Activated CD4-positive, alpha-beta T cell treated with anti-CD3 and anti-CD28 coated beads for 24 hours (primary cell): Measurements from ENCODE around the gene TCERG1L.
"Not testable (repeated sequence)": the region's sequence is repeated elsewhere in the genome, so short reads cannot be mapped to it uniquely, and the experiment has no call there.

ENCODE experiments used
- DNase-seq, 2 donors: peaks; one replicate each; pipeline ENCODE4 v3.0.0-alpha.2; 2020; ENCODE audit warnings: low read depth in 2 of 2

The TCERG1L gene

DNA sequence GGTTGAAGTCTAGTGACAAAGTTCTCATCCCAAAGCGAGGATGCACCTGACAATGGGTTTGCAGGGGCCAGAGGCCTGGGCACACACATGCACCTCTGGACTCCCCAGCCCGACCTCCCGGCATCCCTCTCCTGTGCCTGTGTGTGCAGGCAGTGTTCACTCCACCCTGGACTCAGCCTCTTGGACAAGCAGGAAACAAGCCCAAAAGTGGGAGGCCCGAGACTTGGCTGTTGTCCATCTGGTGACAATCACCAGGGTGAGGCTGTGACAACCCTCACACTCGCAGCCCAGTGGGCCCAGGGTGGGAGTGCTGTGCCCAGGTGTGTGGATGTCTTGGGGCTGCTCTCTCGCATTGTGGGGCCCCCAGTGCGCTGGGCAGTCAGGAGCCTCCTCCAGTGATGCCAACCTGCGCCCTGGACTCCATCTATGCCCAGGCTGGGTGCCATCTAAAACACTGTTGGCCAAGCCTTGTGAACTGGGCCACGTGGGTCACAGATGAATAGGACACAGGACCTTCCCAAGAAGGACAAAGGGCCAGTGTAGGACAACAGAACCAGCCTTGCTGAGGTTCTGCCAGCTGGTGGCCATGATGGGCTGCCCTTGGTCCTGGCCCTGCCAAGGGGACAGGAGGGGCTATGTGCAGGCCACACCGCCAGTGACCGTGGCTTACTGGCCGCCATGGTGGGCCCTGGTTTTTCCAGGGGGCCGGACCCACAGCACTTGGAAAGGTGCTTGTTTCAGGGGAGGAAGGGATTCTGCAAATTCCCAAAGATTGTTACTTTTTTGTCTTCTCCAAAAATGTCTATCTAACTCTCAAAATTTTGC lies 144.3 kb downstream of the TCERG1L start:
- DNase-seq, result no peak

DNA sequence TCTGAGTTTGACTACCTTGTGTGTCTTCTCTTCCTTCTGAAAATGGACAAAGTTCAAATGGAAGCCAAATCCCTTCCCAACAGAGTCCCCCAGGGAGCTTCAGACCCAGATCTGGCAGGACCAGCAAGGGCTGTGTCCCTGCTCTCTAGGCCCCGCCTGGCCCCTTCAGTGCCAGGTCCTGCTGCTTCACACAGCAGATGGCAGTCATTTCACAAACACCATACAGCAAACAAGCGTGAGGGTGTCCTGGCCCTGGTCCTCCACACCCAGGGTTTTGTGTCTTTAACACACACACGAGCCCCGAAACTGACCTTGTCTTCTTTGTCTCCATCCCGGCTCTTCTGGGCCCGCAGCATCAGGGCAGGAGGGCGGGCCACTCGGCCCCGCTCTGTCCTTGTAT lies 145.0 kb downstream of the TCERG1L start:
- no peak for DNase-seq

DNA sequence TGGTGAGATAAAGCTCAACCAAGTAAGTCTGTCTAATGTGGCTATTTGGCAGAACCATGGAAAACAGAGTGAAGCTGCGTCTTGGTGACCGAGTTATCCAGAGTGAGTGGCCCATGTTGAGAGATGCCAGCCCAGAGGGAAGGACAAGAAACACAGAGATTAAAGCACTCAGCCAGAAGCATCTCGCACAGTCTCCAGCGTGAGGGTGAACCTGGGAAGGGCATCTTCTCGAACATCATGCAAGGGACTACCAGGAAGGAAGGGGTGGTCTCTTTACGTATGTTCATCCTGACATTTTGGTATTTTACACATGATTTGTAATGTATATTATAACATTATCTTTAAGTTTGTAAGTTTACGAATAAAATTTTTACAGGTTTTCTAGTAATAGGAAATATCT lies 146.4 kb downstream of the TCERG1L start:
- DNase-seq, result no peak

DNA sequence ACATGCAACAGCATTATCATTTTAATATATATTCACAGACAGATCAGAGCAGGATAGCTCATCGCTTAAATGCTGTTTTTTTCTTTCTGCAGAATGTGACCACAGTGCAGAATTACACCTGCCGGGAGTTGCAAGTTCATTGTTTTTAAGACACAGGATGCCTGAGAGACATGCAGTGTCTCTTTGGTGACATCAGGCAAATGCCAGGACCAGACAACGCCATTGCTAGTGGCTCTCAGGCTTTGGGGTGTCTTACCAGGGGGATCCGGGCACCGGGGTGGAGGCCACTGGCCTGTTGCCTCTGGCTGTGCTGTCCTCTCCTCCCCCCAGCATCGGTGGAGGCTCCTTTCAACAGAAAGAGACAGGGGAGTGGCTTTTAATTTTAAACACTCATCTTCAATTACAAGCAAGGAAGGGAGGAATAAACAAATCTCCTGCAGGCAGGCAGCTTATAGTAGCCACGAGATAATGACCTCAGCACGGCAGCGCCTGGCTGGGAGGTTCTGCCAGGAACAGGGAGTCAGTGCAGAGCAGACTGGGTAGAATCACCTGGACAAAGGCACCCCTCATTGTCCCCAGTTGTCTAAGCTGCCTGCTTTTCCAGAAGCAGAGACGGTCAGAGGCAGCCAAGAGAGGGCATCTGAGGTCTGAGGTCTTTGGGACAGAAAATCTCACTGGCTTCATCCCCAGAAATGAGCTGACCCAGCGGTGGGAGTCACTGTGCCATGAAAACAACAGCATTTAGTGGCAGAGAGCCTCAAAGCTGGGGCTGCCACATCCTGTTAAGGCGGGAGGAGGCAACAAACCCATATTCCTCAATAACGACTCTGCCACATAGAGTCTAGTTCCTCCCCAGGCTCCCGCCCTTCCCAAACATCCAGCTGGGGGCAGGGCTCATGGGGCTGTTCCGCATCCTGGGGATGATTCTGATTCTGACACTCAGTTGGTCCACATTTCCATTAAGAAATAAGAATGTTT lies 148.4 kb downstream of the TCERG1L start:
- DNase-seq, result no peak

DNA sequence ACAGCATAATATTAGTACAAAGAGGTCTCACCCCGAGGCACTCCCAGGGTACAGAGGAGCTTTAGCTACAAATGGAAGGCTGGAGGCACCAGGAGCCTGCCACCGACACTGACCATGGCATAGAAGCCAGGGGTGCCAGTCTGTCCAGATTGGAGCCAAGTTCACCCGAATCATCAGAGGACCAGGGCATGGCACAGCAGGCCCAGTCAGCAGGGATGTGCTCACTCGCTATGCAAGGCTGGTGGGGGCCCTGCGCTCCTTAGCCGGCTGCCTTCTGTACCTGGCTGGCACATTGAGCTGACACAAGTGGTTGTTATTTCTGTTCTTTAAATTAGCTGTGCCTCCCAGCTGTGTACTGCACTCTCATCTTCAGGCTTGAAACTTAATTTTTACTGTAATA lies 149.3 kb downstream of the TCERG1L start:
- DNase-seq, result no peak

DNA sequence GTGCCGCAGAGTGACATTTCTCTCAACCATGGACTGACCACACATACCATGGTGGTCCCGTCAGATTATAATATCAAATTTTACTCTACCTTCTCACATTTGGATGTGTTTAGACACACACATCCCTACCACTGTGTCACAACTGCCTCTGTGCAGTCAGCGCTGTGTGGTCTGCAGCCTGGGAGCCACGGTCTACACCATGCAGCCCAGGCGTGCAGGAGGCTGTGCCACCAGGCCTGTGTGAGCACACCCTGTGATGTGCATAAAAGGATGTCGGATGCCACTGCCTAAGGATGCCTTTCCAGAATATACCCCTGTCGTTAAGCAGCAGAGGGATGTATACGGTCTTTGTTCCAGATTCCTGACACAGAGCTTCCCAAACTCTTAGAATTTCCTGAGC lies 150.4 kb downstream of the TCERG1L start:
- DNase-seq, result no peak

DNA sequence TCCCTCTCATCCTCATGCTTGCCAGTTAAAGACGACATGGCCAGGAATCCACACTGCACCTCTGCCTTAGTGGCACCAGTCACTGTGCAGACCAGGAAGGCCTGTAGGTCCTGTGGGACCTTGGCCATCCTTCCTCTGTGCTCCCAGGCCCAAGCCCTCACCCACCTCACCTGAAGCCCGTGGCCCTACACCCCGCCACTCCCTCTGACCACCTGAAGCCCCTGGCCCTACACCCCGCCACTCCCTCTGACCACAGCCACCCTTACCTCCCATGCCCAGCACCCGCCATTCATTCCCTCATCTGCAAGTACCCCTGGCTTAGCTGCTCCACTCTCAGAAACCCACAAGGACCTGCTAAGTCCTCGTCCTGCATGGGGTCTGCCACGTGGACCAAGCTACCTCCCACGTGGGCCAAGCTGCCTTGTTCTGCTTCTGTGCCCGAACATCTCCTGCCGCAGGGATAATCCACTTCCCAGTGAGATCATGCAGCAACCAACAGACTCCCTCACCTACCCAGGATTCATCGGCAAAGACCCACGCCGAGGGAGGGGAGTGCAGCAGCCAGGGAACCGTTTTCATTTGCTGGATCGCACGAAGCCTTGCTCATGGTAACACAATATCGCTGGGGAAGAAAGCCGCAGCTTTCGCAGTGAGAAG lies 151.2 kb downstream of the TCERG1L start:
- DNase-seq, result no peak

DNA sequence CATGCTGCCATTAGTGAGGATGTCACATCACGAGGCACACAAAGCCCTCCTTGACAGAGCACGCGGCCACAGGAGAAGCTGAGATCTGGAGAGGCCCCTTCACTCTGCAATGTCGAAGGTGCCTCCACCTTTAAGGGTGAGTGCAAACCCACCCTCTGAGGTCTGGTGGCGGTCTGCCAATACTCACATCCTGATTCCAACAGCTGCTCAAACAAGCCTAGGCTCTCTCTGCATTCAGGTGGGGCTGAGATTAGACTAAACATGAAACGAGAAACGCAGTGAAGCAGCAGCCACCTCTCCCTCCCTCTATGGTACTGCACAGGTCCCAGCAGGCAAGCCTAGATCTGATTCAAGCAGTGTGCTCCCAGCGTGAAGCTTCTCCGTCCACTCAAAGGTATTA lies 151.8 kb downstream of the TCERG1L start:
- no peak for DNase-seq

DNA sequence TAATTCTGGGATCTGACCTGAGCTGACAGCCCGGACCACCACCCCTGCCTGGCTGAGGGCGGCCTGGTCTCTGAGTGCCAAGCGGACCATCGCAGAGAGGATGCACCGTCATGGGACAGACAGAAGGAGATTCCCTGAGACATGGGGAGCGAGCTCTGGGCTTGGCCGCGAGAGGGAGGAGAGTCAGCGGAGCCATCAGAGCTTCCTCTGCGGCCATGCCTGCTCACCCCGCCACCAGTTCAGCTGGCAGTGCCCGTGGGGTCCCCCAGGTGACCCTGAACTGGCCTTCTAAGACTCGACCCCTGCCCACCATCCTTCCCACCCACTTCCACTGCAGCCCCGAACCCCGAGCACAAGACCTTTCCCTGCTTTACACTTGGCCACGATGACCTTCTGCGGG lies 152.8 kb downstream of the TCERG1L start:
- DNase-seq, result no peak

DNA sequence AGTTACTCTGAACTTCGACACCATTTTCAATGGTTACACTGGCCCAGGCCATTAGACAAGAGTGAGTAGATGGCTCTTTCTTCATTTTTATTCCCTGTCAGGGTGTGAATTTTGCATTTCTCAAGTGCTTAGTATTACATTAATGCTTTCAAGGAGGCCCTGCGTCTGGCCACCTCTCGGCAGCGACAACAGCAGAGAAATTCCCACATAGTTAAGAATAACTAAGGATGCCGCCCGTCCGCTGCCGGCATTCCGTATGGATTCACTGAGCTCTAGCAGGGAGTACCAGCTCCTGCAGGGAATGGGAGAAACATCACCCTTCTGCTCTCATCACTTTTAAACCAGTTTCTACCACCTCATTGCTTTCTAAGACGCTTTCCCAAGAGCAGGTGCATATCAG lies 153.6 kb downstream of the TCERG1L start:
- no peak for DNase-seq

DNA sequence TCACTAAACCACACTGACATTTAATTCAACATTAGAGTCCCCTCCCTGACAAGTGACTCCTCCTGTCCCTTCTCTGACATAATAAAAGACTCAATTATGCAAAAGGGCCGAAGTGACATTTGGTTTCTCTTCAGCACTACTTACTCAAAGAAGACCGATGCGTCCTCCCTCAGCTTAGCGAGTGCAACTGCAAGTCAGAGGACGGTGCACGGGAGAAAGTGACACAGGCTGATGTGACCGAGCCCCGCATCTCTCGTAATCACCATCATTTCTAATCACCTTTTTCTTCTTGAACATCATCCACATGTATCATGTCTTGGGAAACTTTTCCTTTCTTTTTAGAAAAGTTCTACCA lies 155.7 kb downstream of the TCERG1L start:
- no peak for DNase-seq

DNA sequence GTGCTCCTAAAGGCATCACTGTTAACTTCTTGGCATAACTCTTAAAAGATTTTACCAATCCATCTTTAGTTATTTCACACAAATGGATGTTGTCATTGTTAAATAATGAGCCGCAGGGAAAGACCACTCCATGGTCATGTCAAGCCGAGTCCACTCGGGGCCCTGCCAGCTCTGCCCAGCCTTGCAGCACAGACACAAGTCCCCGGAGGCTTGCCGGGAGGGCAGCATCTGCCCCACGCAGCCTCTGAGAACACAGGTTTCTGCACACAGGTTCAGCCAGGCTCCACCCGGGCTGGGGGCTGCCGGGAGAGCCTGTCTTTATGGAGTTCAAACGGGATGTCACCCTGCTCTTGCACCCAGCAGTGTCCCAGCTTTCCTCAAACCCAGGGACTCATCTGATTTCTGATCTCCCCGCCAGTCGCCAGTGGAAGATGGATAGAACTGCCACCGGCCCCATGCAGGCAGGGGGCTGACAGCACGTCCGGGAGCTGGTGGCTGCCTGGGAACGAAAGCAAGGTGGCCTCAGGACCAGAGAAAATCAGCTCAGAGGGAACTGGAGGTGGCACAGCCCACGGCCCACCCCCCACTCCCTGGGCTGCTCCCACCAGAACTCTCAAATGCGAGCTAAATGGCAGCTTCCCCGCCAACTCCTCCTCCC lies 156.2 kb downstream of the TCERG1L start:
- no peak for DNase-seq

DNA sequence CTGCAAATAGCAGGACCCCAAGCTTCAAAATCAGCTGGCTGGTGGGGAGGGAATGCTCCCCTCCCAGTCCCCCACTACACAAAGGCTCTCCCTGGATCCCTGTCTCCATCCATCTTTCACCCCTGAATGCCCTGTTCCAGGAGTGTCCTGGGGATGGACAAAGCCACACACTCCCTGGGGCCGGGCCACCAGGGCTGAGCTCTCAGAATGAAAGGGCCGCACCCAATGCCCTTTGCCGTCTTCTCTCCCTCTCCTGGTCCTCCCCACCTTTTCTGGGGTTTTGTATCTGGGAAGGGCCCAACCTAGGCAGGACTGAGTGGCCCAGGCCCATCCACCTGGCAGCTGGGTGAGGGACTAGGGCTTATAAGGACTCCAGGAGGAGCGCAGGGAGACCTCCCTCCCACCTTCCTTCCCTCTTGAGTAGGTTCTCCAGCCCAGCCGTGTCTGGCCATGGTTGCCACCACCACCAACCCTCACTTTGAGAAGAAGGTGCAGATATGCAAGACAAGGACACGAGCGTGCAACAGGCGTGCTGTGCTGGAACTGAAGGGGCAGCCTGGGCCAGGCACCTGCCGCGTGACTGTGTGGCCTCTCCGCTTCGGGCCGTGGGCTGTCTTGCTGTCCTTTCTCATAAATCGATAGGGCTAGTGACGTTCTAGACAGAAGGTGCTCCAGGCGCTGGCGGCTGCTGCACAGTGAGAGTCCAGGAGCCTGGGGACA lies 157.1 kb downstream of the TCERG1L start:
- no peak for DNase-seq

DNA sequence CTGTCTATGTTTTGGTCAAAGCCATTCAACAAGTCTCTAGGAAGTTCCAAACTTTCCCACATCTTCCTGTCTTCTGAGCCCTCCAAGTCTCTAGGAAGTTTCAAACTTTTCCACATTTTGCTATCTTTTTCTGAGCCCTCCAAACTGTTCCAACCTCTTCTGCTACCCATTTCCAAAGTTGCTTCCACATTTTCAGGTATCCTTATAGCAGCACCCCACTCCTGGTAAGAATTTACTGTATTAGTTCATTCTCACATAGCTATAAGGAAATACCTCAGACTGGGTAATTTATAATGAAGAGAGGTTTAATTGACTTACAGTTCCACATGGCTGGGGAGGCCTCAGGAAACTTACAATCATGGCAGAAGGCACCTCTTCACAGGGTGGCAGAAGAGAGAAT lies 159.1 kb downstream of the TCERG1L start:
- DNase-seq, result not testable (repeated sequence)

DNA sequence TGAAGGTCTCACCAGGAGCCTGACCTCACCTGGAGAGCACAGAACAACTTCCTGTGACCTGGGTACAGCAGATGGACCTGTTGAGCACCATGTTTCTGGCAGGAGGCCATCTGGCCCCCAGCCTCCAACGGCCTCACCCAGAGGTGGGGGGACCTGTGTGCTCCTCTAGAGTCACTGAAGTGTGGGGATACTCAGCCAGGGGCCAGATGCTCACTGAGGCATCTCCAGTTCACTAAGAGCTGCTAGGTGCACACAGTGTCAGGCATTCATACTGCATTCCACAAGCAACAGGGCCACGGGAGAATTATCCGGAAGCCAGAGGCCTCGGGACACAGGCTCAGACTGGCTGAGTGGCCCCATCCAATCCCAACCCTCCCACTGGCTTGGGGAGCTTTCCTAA lies 161.4 kb downstream of the TCERG1L start:
- DNase-seq, result no peak

DNA sequence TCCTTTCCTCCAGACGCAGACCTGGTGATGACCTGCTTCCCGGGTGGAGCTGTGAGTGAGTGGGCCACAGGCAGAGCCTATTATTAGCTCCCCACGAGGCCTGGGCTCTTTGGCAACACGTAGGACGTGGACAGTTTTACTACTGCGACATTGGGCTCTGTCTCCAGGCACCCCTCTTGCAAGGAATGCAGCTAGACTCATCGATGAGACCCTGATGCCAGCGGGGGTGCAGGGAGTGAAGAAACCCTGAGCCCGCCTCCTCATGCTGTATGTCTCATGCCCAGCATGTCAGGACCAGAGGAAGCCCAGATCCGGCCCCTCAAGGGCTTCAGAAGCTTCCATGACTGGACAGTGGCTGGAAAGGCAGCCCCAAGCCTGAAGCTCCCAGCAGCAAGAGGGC lies 161.9 kb downstream of the TCERG1L start:
- no peak for DNase-seq

DNA sequence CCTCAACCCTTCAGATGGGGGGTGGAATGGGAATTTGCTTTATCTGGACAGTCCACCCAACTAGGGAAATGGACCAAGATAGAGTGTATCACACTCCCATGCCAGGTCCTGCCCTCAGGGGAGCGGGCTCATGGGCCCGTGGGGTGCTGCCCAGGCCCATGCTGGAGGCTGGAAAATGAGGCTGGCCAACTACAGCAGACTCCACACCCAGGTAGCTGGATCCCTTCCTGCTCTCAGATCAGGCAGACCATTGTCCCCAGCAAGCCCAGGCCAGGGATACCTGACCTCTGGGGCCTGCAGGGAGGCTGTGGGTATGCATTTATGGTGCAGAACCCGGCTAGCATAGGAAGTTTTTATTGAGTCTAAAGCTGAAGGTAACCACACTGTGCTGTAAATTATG lies 162.4 kb downstream of the TCERG1L start:
- no peak for DNase-seq

DNA sequence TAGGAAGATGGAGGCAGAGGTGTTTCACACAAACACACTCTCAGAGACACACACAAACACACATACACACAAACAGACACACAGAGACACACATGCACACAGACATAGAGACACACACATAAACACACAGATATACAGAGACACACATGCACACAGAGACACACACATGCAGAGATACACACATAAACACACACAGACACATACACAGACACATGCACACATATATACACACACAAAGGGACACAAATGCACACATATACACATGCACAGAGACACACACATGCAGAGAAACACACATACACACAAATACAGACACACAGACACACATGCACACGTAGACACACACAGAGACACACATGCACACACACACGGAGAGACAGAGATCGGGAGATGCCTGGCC lies 163.3 kb downstream of the TCERG1L start:
- no peak for DNase-seq

DNA sequence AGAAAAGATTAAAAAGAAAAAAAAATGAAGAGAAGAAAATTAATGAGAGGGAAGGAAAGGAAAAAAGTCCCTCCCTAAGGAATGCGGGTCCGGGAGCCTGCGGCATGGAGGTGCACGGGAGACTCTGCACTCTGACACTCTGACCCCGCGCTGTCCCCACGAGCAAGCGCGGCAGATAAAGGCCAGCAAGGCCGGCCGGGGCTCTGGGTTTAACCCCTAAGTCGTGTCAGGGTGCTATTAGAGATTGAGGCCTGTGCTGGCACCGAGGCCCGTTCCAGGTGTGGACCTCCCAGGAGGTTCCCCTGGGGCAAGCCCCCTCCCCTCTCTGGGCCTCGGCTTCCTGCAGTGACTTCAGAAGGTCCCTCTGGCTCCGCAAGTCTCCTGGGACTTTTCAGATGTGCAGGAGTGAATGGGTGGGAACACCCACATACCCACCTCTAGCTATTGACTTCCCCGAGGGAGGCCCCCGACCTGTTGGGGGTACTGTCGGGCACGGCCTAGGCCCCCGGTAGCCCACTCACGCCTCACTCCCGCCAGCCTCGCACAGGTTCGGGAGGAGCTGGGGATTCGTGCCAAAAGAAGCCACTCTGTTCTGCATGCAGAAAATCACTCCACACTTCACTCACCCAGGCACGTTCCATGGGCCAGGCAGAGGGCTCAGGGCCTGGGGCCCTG lies 164.1 kb downstream of the TCERG1L start:
- DNase-seq, result no peak

DNA sequence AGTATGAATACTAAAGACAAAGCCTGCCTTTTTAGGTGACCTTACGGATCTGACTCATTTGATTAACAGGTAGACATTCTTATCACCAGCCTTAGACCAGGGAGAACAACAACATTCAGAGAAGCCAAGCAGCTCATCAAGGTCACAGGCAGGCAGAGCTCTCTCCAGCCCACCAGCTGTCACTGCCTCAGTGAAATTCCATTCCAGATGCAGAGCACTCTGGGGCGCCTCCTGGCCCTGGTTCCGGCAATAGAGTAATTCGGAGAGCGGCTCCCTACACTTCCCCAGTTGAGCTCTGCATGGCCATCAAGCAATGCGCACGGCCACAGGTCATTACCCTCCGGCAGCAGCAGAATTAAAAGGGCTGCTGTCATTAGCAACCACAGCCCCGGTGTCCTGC lies 164.7 kb downstream of the TCERG1L start:
- no peak for DNase-seq

DNA sequence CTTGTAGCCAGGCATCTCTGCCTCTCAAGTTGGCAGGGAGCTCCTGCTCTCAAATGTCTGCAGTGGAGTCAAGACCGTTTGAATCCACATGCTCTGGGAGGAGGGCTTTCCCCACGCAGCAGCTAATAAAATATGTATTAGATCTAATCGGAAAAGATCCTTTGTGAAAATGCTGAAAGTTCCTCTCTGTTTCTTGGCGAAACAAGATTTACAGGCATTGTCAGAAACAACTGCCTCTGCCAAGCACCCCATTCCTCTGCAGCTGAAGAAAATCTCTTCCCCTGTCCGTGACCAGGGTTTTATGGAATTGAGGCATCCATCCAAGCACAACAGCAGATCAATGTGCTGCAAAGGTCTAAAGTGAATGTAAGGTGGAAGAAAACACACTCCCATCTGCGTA lies 165.8 kb downstream of the TCERG1L start:
- DNase-seq, result no peak
